Testis (tissue), 3 donors: ENCODE measurements around the gene ARHGEF40. TPM values are rescaled to one million over a fixed set of nuclear protein-coding genes. Genes with fewer than 3 reads are reported as not detected.

Experiments
- DNase-seq: peaks from one replicate; pipeline ENCODE4 v3.0.0-alpha.2; 2019
- H3K27ac ChIP-seq, 2 donors: fragments of 200-600 bp; sonication (generic); one replicate each; pipeline ENCODE4 v1.5.1; 2019
- H3K27me3 ChIP-seq: fragments of 200-600 bp; sonication (generic); one replicate; pipeline ENCODE4 v1.5.1; 2019
- H3K36me3 ChIP-seq: fragments of 200-600 bp; sonication (generic); one replicate; pipeline ENCODE4 v1.5.1; 2017; ENCODE audit warnings: low read depth; ENCODE audit errors: missing control alignments
- H3K4me1 ChIP-seq: fragments of 200-600 bp; sonication (generic); one replicate; pipeline ENCODE4 v1.5.1; 2019
- H3K4me3 ChIP-seq, 2 donors: fragments of 200-600 bp; sonication (generic); one replicate each; pipeline ENCODE4 v1.5.1; 2017 to 2019
- H3K9me3 ChIP-seq: fragments of 200-600 bp; sonication (generic); one replicate; pipeline ENCODE4 v1.5.1; 2017
- CTCF ChIP-seq, 3 experiments: fragments of 450-650 bp in 2 of 3; fragments of 200-600 bp in 1 of 3; sonication (generic) in 1 of 3; IDR thresholded peaks; one replicate each; pipeline ENCODE4 v1.5.1; 2016 to 2019; ENCODE audit warnings: antibody characterized with exemption in 3 of 3, mild to moderate bottlenecking in 2 of 3, moderate library complexity in 1 of 3
- POLR2A ChIP-seq: fragments of 450-650 bp; IDR thresholded peaks from one replicate; pipeline ENCODE4 v1.6.1; 2017; ENCODE audit warnings: antibody characterized with exemption, mild to moderate bottlenecking, moderate library complexity
- WGBS, 2 donors: methylation state at CpG; one replicate each; pipeline ENCODE4 v1.1.5; 2018; 5-methylcytosine and 5-hydroxymethylcytosine counted together
- intact Hi-C: fragments of 100-400 bp; cut with DNase I; formaldehyde crosslinking; loops from one replicate; pipeline ENCODE4 v1.15.1; 2023; ENCODE audit warnings: low total_unique reads
- polyA plus RNA-seq: library from polyadenylated mRNA; stranded (reverse); fragments of 350-450 nt; fragmentation: Illumina TruSeq; extraction: RNeasy Lipid Tissue Mini Kit (QIAGEN cat#74804); gene quantifications from one replicate; pipeline ENCODE4 v1.2.3, GENCODE V29; 2014; ENCODE audit warnings: low read depth, low replicate concordance; ENCODE audit not compliant: insufficient read depth
- total RNA-seq, 2 donors: library from RNA; depleted of rRNA; stranded (reverse); fragments of >200 nt; gene quantifications; one replicate each; pipeline ENCODE4 v1.2.3, GENCODE V29; 2016

The ARHGEF40 gene
- total and polyA plus RNA-seq, 3 donors from 2014 or later, result 22.0 to 36.9 (median 30.5) TPM

- intact Hi-C loops, result loop anchor here (2.0 kb wide), 1 partner anchor 36 kb away; no protein-coding TSS in a partner anchor
- Histone ChIP-seq H3K9me3 (no peaks in the 10 kb centered on the region), H3K4me3 (peak overlapping the region; percentile 64 to 89), H3K36me3 (no peaks in the 10 kb centered on the region), H3K4me1 (peaks cover 25% of the 10 kb centered on the region), H3K27me3 (no peaks in the 10 kb centered on the region), H3K27ac (peak overlapping the region; percentile 97 to 98)
- peak; percentile 87 for DNase-seq
- TF ChIP-seq CTCF (IDR thresholded peaks at IDR 0.05), result peak; percentile 85 to 95 (median 90)
- no peak for TF ChIP-seq POLR2A
- 4 to 5% methylated on average over 6 to 8 of the region's 8 CpGs for WGBS, 2 donors
These were observed 34.5 kb downstream of the ARHGEF40 start for GRCh38 chr14:21104448-21105060.

GRCh38 chr14:21105095-21105494 is 35.0 kb downstream of the ARHGEF40 start:
- no peak for TF ChIP-seq POLR2A
- TF ChIP-seq CTCF (IDR thresholded peaks at IDR 0.05), result no peak
- no peak overlapping the region for H3K4me3 ChIP-seq
- no peaks in the 10 kb centered on the region for H3K36me3 ChIP-seq
- 48 to 75% methylated on average over 8 of the region's 8 CpGs for WGBS, 2 donors
- H3K9me3 ChIP-seq, result no peaks in the 10 kb centered on the region
- peaks cover 20% of the 10 kb centered on the region for H3K4me1 ChIP-seq
- no peaks in the 10 kb centered on the region for H3K27me3 ChIP-seq
- peak overlapping the region; percentile 97 to 98 for H3K27ac ChIP-seq
- no peak for DNase-seq
- intact Hi-C loops, result loop anchor here (2.0 kb wide), 1 partner anchor 36 kb away; no protein-coding TSS in a partner anchor

- Histone ChIP-seq H3K9me3 (no peaks in the 10 kb centered on the region), H3K36me3 (no peaks in the 10 kb centered on the region), H3K4me3 (no peak overlapping the region), H3K27ac (peak overlapping the region; percentile 36 to 48), H3K27me3 (no peaks in the 10 kb centered on the region), H3K4me1 (peaks cover 20% of the 10 kb centered on the region)
- whole genome bisulfite sequencing, 2 donors, result 45 to 52% methylated on average over 4 of the region's 4 CpGs
- no peak for DNase-seq
- TF ChIP-seq POLR2A (no peak), CTCF (IDR thresholded peaks at IDR 0.05) (no peak)
- intact Hi-C loops, result no loop called here
These were observed 36.0 kb downstream of the ARHGEF40 start for GRCh38 chr14:21106176-21106497.

GRCh38 chr14:21106498-21107282 is 36.6 kb downstream of the ARHGEF40 start:
- H3K9me3 ChIP-seq, result no peaks in the 10 kb centered on the region
- TF ChIP-seq POLR2A (no peak), CTCF (IDR thresholded peaks at IDR 0.05) (peak; percentile 74 to 76 (median 74))
- no peaks in the 10 kb centered on the region for H3K27me3 ChIP-seq
- no peaks in the 10 kb centered on the region for H3K36me3 ChIP-seq
- DNase-seq, result peak; percentile 88
- 26 to 28% methylated on average over 11 of the region's 11 CpGs for WGBS, 2 donors
- intact Hi-C loops, result no loop called here
- H3K27ac ChIP-seq, result peak overlapping the region in 1 of 2 donors; percentile 48
- H3K4me3 ChIP-seq, result no peak overlapping the region
- H3K4me1 ChIP-seq, result peaks cover 20% of the 10 kb centered on the region
